ENCODE data around the gene NECAB2. TPM values are rescaled to one million over a fixed set of nuclear protein-coding genes. Genes with fewer than 3 reads are reported as not detected.

The NECAB2 gene
- total RNA-seq, 1 donor from 2014 or later: not detected

DNA sequence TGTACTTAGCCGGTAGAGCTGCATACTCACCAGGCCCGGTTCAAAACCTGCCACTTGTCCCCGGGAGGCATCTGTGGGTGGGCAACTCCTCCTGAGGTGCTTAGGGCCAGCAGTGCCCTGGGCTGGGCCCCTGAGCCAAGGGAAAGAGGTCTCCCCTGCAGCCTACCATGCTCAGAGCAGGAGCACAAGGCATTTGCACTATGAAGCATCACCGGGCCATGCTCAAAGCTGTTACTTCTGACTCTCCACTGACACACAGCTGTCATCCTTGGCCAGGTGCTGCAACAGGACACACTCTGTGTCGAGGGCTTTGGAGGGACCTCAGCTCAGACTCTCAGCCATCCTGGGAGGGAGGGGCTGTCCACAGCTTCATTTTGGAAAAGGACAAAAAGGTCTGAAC lies 37.3 kb downstream of the NECAB2 start:
- no peak overlapping the region for H3K27ac Mint-ChIP-seq (ENCODE audit: unreplicated experiment)
- no peak for DNase-seq (ENCODE audit: extremely low spot score, unreplicated experiment)
- H3K4me1 Mint-ChIP-seq (ENCODE audit: unreplicated experiment): no peaks in the 10 kb centered on the region
- peaks cover 16% of the 10 kb centered on the region for H3K27me3 Mint-ChIP-seq (ENCODE audit: unreplicated experiment)
- no peaks in the 10 kb centered on the region for H3K36me3 Mint-ChIP-seq (ENCODE audit: unreplicated experiment)
- no peaks in the 10 kb centered on the region for H3K9me3 Mint-ChIP-seq (ENCODE audit: unreplicated experiment)
- TF ChIP-seq CTCF (IDR thresholded peaks at IDR 0.05): no peak
- no peak overlapping the region for H3K4me3 Mint-ChIP-seq (ENCODE audit: unreplicated experiment)

- H3K27me3 Mint-ChIP-seq (ENCODE audit: unreplicated experiment): peaks cover 15% of the 10 kb centered on the region
- TF ChIP-seq CTCF (IDR thresholded peaks at IDR 0.05): no peak
- no peaks in the 10 kb centered on the region for H3K4me1 Mint-ChIP-seq (ENCODE audit: unreplicated experiment)
- H3K4me3 Mint-ChIP-seq (ENCODE audit: unreplicated experiment): no peak overlapping the region
- no peaks in the 10 kb centered on the region for H3K36me3 Mint-ChIP-seq (ENCODE audit: unreplicated experiment)
- no peak for DNase-seq (ENCODE audit: extremely low spot score, unreplicated experiment)
- H3K27ac Mint-ChIP-seq (ENCODE audit: unreplicated experiment): no peak overlapping the region
- H3K9me3 Mint-ChIP-seq (ENCODE audit: unreplicated experiment): no peaks in the 10 kb centered on the region
Observed at GRCh38 chr16:84007520-84007919, 39.5 kb downstream of the NECAB2 start.

DNA sequence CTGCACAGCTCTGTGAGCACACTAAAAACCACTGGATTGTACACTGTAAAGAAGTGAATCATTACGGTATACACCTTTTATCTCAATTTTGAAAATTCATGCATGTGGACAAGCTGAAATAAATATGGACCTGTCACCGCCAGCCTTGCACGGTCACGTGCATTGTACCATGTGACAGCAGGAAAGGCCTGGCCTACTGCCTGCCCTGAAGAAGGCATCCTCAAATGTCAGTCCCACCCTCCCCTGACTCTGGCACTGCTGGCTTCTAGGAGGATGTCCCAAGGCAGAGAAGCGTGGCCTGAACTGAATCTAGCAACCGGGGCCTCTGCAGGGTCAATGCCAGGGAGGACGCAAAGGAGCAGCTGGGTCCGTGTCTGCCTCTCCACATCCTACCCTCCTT lies 39.9 kb downstream of the NECAB2 start:
- Mint-ChIP-seq H3K27me3 (ENCODE audit: unreplicated experiment) (peaks cover 15% of the 10 kb centered on the region), H3K4me1 (ENCODE audit: unreplicated experiment) (no peaks in the 10 kb centered on the region)
- no peak for TF ChIP-seq CTCF (IDR thresholded peaks at IDR 0.05)

GRCh38 chr16:84009282-84009681 lies 41.2 kb downstream of the NECAB2 start:
- Mint-ChIP-seq H3K4me1 (ENCODE audit: unreplicated experiment) (no peaks in the 10 kb centered on the region), H3K27ac (ENCODE audit: unreplicated experiment) (no peak overlapping the region), H3K36me3 (ENCODE audit: unreplicated experiment) (no peaks in the 10 kb centered on the region), H3K4me3 (ENCODE audit: unreplicated experiment) (no peak overlapping the region), H3K27me3 (ENCODE audit: unreplicated experiment) (peaks cover 8% of the 10 kb centered on the region), H3K9me3 (ENCODE audit: unreplicated experiment) (no peaks in the 10 kb centered on the region)
- DNase-seq (ENCODE audit: extremely low spot score, unreplicated experiment): no peak
- no peak for TF ChIP-seq CTCF (IDR thresholded peaks at IDR 0.05)

More for the DNA sequence above, 39.9 kb downstream of the NECAB2 start:
- H3K4me3 Mint-ChIP-seq (ENCODE audit: unreplicated experiment): no peak overlapping the region
- H3K27ac Mint-ChIP-seq (ENCODE audit: unreplicated experiment): no peak overlapping the region
- H3K9me3 Mint-ChIP-seq (ENCODE audit: unreplicated experiment): no peaks in the 10 kb centered on the region
- H3K36me3 Mint-ChIP-seq (ENCODE audit: unreplicated experiment): no peaks in the 10 kb centered on the region
- no peak for DNase-seq (ENCODE audit: extremely low spot score, unreplicated experiment)

GRCh38 chr16:84013787-84014569 lies 45.9 kb downstream of the NECAB2 start:
- Mint-ChIP-seq H3K4me3 (ENCODE audit: unreplicated experiment) (no peak overlapping the region), H3K4me1 (ENCODE audit: unreplicated experiment) (no peaks in the 10 kb centered on the region), H3K27ac (ENCODE audit: unreplicated experiment) (no peak overlapping the region), H3K36me3 (ENCODE audit: unreplicated experiment) (no peaks in the 10 kb centered on the region), H3K9me3 (ENCODE audit: unreplicated experiment) (no peaks in the 10 kb centered on the region), H3K27me3 (ENCODE audit: unreplicated experiment) (peaks cover 2% of the 10 kb centered on the region)
- TF ChIP-seq CTCF (IDR thresholded peaks at IDR 0.05): no peak
- DNase-seq (ENCODE audit: extremely low spot score, unreplicated experiment): no peak
